Measurements from ENCODE around the gene TMOD1. TPM values are rescaled to one million over a fixed set of nuclear protein-coding genes. Genes with fewer than 3 reads are reported as not detected.

TMOD1 gene
- total RNA-seq, result 17.2 TPM

GRCh38 chr9:97501177-97501971 lies at the start of gene TMOD1:
TSS of gene TMOD1 (plus strand) at chr9:97501666. CDS start at chr9:97524189, 22,523 bp downstream.

GRCh38 chr9:97632985-97633858 lies 131.8 kb downstream of the TMOD1 start, which contains the start of the genes NCBP1 and TSTD2:
TSS of gene NCBP1 (plus strand) at chr9:97633821. CDS start at chr9:97633882, 61 bp downstream.
TSS of gene TSTD2 (minus strand) at chr9:97633368. CDS start at chr9:97627562, 5,806 bp downstream.

Other genes starting within 250 kb of the TMOD1 start
- 24.8 TPM for gene CCDC180, start 194.0 kb upstream of the TMOD1 start, total RNA-seq
- 5.7 TPM for gene TDRD7, start 89.6 kb upstream of the TMOD1 start, total RNA-seq
- gene TSTD2, start 131.7 kb downstream of the TMOD1 start, total RNA-seq, result 26.0 TPM
- 26.7 TPM for gene NCBP1, start 132.2 kb downstream of the TMOD1 start, total RNA-seq
- gene XPA, start 195.7 kb downstream of the TMOD1 start, total RNA-seq, result 15.6 TPM

Data from metanephros (tissue), 1 donor.